Measurements from ENCODE around the gene IGFN1. TPM values are rescaled to one million over a fixed set of nuclear protein-coding genes. Genes with fewer than 3 reads are reported as not detected.
"Not testable (repeated sequence)": the region's sequence is repeated elsewhere in the genome, so short reads cannot be mapped to it uniquely, and the experiment has no call there.

The IGFN1 gene
- total RNA-seq, 1 donor from 2014 or later: 0.81 TPM

DNA sequence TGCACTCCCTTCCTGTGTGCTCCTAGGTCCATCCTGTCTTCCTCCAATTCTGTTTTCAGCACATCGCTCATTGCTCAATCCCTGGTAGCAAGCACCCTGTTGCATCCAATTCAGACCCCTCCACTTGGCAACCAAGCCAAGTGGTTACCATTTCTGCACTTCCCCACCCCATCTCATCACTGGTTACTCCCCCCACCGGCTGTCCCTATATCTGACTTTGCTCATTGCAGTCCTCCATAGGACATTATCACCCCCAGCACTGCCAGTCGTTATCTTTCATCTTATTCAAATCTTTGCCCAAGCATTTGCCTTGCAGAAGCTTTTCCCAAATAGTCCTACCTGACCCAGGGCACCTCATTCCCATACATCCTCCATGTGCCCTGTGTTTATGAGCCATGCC, 34.3 kb upstream of the IGFN1 start:
- ATAC-seq (no peak), DNase-seq (no peak)

GRCh38 chr1:201156819-201157218, 33.8 kb upstream of the IGFN1 start:
- H3K4me3 ChIP-seq: no peak overlapping the region
- intact Hi-C loops (cut with DNase I): no loop called here
- H3K27ac ChIP-seq: no peak overlapping the region
- peaks cover 13% of the 10 kb centered on the region for H3K4me1 ChIP-seq
- DNase-seq (no peak), ATAC-seq (no peak)
- H3K27me3 ChIP-seq: no peaks in the 10 kb centered on the region
- no peak for TF ChIP-seq CTCF (IDR thresholded peaks at IDR 0.05)
- no peaks in the 10 kb centered on the region for H3K36me3 ChIP-seq
- H3K9me3 ChIP-seq: no peaks in the 10 kb centered on the region

More for the DNA sequence above, 34.3 kb upstream of the IGFN1 start:
- Histone ChIP-seq H3K4me1 (peaks cover 13% of the 10 kb centered on the region), H3K36me3 (peaks cover 4% of the 10 kb centered on the region), H3K27ac (no peak overlapping the region), H3K9me3 (no peaks in the 10 kb centered on the region), H3K4me3 (no peak overlapping the region), H3K27me3 (no peaks in the 10 kb centered on the region)
- intact Hi-C loops (cut with DNase I): no loop called here
- TF ChIP-seq CTCF (IDR thresholded peaks at IDR 0.05): no peak

GRCh38 chr1:201157949-201158348, 32.7 kb upstream of the IGFN1 start:
- H3K27me3 ChIP-seq: no peaks in the 10 kb centered on the region
- no peak overlapping the region for H3K27ac ChIP-seq
- no peaks in the 10 kb centered on the region for H3K9me3 ChIP-seq
- no peak for TF ChIP-seq CTCF (IDR thresholded peaks at IDR 0.05)
- intact Hi-C loops (cut with DNase I): no loop called here
- no peaks in the 10 kb centered on the region for H3K36me3 ChIP-seq
- DNase-seq (no peak), ATAC-seq (no peak)
- no peak overlapping the region for H3K4me3 ChIP-seq
- H3K4me1 ChIP-seq: peaks cover 11% of the 10 kb centered on the region

- H3K4me3 ChIP-seq; H3K27ac ChIP-seq; DNase-seq; H3K36me3 ChIP-seq; ATAC-seq; H3K4me1 ChIP-seq; H3K27me3 ChIP-seq; intact Hi-C loops (cut with DNase I); H3K9me3 ChIP-seq: not testable (repeated sequence)
Observed at GRCh38 chr1:201163036-201163435, 27.6 kb upstream of the IGFN1 start.

DNA sequence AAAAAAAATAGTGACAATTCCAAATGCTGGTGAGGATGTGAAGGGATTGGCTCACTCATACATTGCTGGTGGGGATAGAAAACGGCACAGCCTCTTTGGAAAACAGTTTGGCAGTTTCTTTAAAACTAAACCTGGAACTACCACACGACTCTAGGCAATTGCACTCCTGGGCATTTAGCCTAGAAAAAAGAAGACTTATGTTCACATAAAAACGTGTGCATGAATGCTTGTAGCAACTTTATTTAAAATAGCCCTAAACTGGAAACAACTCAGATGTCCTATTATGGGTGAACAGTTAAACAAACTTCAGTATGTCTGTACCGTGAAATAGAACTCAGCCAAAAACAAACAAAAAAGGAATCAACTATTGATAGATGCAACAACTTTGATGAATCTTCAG, 26.9 kb upstream of the IGFN1 start:
- no peaks in the 10 kb centered on the region for H3K36me3 ChIP-seq
- H3K9me3 ChIP-seq: no peaks in the 10 kb centered on the region
- no peak overlapping the region for H3K27ac ChIP-seq
- H3K4me3 ChIP-seq: no peak overlapping the region
- TF ChIP-seq CTCF (IDR thresholded peaks at IDR 0.05): no peak
- DNase-seq (no peak), ATAC-seq (no peak)
- no peaks in the 10 kb centered on the region for H3K4me1 ChIP-seq
- intact Hi-C loops (cut with DNase I): no loop called here
- no peaks in the 10 kb centered on the region for H3K27me3 ChIP-seq

DNA sequence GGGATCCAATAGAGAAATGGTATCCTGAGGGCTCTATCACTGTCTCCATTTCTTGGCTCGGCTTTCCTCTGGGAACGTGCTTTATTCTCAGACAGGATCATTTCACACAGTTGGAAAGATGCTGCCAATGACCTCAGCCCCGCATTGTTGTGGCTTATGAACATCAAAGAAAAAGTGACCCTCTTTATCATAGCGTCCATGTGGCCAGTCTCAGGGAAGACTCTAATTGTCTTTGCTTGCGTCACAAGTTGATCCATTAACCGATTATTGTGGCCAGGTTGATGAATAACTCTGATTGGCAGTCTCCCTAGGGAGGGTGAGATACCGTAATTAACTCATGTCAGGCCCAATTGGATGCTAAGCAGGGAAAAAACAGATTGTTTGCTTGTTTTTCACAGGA, 26.0 kb upstream of the IGFN1 start:
- Histone ChIP-seq H3K4me1 (no peaks in the 10 kb centered on the region), H3K27ac (no peak overlapping the region), H3K36me3 (no peaks in the 10 kb centered on the region), H3K9me3 (no peaks in the 10 kb centered on the region), H3K27me3 (no peaks in the 10 kb centered on the region), H3K4me3 (no peak overlapping the region)
- no peak for ATAC-seq
- TF ChIP-seq CTCF (IDR thresholded peaks at IDR 0.05): no peak
- intact Hi-C loops (cut with DNase I): no loop called here
- no peak for DNase-seq

Measured in upper lobe of right lung (tissue), 1 donor.